SU-DHL-6 (cell line): Measurements from ENCODE around the gene MS4A18.

Experiments used
- H2AFZ ChIP-seq: fragments of 200-600 bp; sonication (generic); 2 replicates; pipeline ENCODE4 v1.6.1; 2014; ENCODE audit warnings: low read depth, mild to moderate bottlenecking, moderate library complexity, mixed read lengths, antibody characterized with exemption, low read length; ENCODE audit not compliant: severe bottlenecking
- H3F3A ChIP-seq: fragments of 200-600 bp; shearing (Covaris generic); 2 replicates; pipeline ENCODE4 v1.6.0; 2016; ENCODE audit warnings: antibody characterized with exemption, mild to moderate bottlenecking; ENCODE audit not compliant: insufficient read depth
- H3K27ac ChIP-seq: fragments of 200-600 bp; sonication (generic); 2 replicates; pipeline ENCODE4 v1.5.1; 2016; ENCODE audit warnings: low read depth, mild to moderate bottlenecking, low read length, moderate library complexity, mixed read lengths
- H3K27me3 ChIP-seq: fragments of 200-600 bp; sonication (generic), shearing (Covaris generic); 2 replicates; pipeline ENCODE4 v1.6.0; 2014; ENCODE audit warnings: mild to moderate bottlenecking, low read length
- H3K36me3 ChIP-seq: fragments of 200-600 bp; sonication (generic); 2 replicates; pipeline ENCODE4 v1.6.1; 2014; ENCODE audit warnings: mild to moderate bottlenecking, low read length, mixed read lengths
- H3K4me2 ChIP-seq: fragments of 300-600, 200-600 bp; shearing (Covaris generic), sonication (generic); 2 replicates; pipeline ENCODE4 v1.6.0; 2014; ENCODE audit warnings: low read length, low read depth, mild to moderate bottlenecking; ENCODE audit not compliant: poor library complexity, severe bottlenecking
- H3K4me3 ChIP-seq: fragments of 200-600 bp; sonication (generic); 2 replicates; pipeline ENCODE4 v1.5.1; 2014; ENCODE audit warnings: antibody characterized with exemption, low read length, mild to moderate bottlenecking, mixed read lengths; ENCODE audit not compliant: insufficient read depth, poor library complexity, severe bottlenecking
- H3K79me2 ChIP-seq: fragments of 200-600 bp; sonication (generic); 2 replicates; pipeline ENCODE4 v1.6.1; 2014; ENCODE audit warnings: mild to moderate bottlenecking, low read length, moderate library complexity; ENCODE audit not compliant: insufficient read depth
- H3K9ac ChIP-seq: fragments of 200-600 bp; sonication (generic); 2 replicates; pipeline ENCODE4 v1.7.0; 2014; ENCODE audit warnings: mild to moderate bottlenecking, low read length
- H3K9me2 ChIP-seq: fragments of 200-600 bp; sonication (generic); replicated peaks from 2 replicates; pipeline ENCODE4 v1.6.1; 2014; ENCODE audit warnings: low read length; ENCODE audit not compliant: insufficient read depth
- H3K9me3 ChIP-seq: fragments of 200-600 bp; sonication (generic); 2 replicates; pipeline ENCODE4 v1.6.1; 2014; ENCODE audit warnings: low read length, mixed read lengths; ENCODE audit not compliant: insufficient read depth
- H4K20me1 ChIP-seq: fragments of 200-600 bp; sonication (generic); 2 replicates; pipeline ENCODE4 v1.6.1; 2014; ENCODE audit warnings: low read depth, mild to moderate bottlenecking, antibody characterized with exemption, low read length, moderate library complexity, mixed read lengths
- EZH2phosphoT487 ChIP-seq: fragments of 200-600 bp; sonication (generic), shearing (Covaris generic); conservative IDR thresholded peaks from 2 replicates; pipeline ENCODE4 v1.6.1; 2018; ENCODE audit warnings: mild to moderate bottlenecking, antibody characterized with exemption, low read length, moderate library complexity, mixed read lengths
- TF ChIP-seq, protein P1 (sequence below): fragments of 200-600 bp; sonication (generic); IDR thresholded peaks from one replicate; pipeline ENCODE4 v1.5.1; 2017; ENCODE audit warnings: antibody characterized with exemption, mild to moderate bottlenecking, low read length, moderate library complexity; ENCODE audit not compliant: insufficient read depth, poor library complexity, severe bottlenecking

Gene MS4A18

DNA sequence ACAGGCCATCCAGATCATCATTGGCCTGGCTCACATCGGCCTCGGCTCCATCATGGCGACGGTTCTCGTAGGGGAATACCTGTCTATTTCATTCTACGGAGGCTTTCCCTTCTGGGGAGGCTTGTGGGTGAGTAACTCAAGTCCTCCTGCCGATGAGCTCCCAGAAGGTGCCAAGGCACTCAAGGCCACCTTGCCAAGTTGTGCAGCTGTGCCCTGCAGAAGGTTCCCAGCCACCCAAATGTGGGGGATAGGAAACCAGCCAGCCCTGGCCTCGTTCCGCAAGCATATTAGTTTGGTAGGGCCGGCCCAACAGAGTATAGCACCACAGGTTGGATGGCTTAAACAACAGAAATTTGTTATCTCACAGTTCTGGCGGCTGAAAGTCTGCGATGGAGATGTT is 21.1 kb upstream of the MS4A18 start:
- TF ChIP-seq, protein P1, sequence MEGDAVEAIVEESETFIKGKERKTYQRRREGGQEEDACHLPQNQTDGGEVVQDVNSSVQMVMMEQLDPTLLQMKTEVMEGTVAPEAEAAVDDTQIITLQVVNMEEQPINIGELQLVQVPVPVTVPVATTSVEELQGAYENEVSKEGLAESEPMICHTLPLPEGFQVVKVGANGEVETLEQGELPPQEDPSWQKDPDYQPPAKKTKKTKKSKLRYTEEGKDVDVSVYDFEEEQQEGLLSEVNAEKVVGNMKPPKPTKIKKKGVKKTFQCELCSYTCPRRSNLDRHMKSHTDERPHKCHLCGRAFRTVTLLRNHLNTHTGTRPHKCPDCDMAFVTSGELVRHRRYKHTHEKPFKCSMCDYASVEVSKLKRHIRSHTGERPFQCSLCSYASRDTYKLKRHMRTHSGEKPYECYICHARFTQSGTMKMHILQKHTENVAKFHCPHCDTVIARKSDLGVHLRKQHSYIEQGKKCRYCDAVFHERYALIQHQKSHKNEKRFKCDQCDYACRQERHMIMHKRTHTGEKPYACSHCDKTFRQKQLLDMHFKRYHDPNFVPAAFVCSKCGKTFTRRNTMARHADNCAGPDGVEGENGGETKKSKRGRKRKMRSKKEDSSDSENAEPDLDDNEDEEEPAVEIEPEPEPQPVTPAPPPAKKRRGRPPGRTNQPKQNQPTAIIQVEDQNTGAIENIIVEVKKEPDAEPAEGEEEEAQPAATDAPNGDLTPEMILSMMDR = no peak
- no peak for TF ChIP-seq EZH2phosphoT487
- H3K4me2 ChIP-seq = no peak overlapping the region
- no peaks in the 10 kb centered on the region for H3K27me3 ChIP-seq
- H3K36me3 ChIP-seq = no peaks in the 10 kb centered on the region
- H3K27ac ChIP-seq = no peak overlapping the region
- no peaks in the 10 kb centered on the region for H3K79me2 ChIP-seq
- H3F3A ChIP-seq = no peaks in the 10 kb centered on the region
- no peaks in the 10 kb centered on the region for H3K9me2 ChIP-seq
- H4K20me1 ChIP-seq = no peaks in the 10 kb centered on the region
- no peak overlapping the region for H2AFZ ChIP-seq
- no peak overlapping the region for H3K4me3 ChIP-seq
- H3K9ac ChIP-seq = no peak overlapping the region
- no peaks in the 10 kb centered on the region for H3K9me3 ChIP-seq

DNA sequence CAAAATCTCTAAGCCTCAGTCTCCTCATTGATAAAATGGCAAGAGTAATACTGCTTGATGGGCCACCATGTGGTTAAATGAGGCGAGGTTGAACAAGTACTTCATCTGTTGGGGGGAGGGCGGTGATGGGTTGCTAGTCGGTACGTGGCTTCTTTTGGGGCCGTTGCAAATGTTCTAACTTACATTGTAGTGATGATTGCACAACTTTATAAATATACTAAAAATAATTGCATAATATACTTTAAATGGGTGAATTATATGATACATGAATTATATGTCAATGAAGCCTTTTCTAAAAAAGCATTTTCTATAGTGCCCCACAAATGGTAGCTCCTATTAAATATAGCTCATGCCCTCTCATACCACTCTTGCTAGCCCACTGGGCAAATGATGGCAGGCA is 18.6 kb upstream of the MS4A18 start:
- TF ChIP-seq, protein P1 = no peak
- TF ChIP-seq EZH2phosphoT487 = no peak
- no peaks in the 10 kb centered on the region for H3K27me3 ChIP-seq

GRCh38 chr11:60706931-60707330 is 17.6 kb upstream of the MS4A18 start:
- Histone ChIP-seq H3K79me2 (no peaks in the 10 kb centered on the region), H3K27me3 (no peaks in the 10 kb centered on the region)

More for the DNA sequence above, 18.6 kb upstream of the MS4A18 start:
- Histone ChIP-seq H3K9me3 (no peaks in the 10 kb centered on the region), H3F3A (no peaks in the 10 kb centered on the region), H3K9me2 (no peaks in the 10 kb centered on the region), H4K20me1 (no peaks in the 10 kb centered on the region), H3K9ac (no peak overlapping the region), H3K4me3 (no peak overlapping the region), H3K79me2 (no peaks in the 10 kb centered on the region), H3K27ac (no peak overlapping the region), H3K4me2 (no peak overlapping the region), H3K36me3 (no peaks in the 10 kb centered on the region), H2AFZ (no peak overlapping the region)

More at GRCh38 chr11:60706931-60707330, 17.6 kb upstream of the MS4A18 start:
- H2AFZ ChIP-seq = no peak overlapping the region
- H3F3A ChIP-seq = no peaks in the 10 kb centered on the region
- no peak overlapping the region for H3K9ac ChIP-seq
- H3K36me3 ChIP-seq = no peaks in the 10 kb centered on the region
- H3K4me3 ChIP-seq = no peak overlapping the region
- H3K9me3 ChIP-seq = no peaks in the 10 kb centered on the region
- H3K9me2 ChIP-seq = no peaks in the 10 kb centered on the region
- H3K27ac ChIP-seq = no peak overlapping the region
- no peak for TF ChIP-seq EZH2phosphoT487
- TF ChIP-seq, protein P1 = no peak
- no peaks in the 10 kb centered on the region for H4K20me1 ChIP-seq
- no peak overlapping the region for H3K4me2 ChIP-seq
